Heart left ventricle (tissue), 16 donors: ENCODE results near the gene SLC34A3. TPM values are rescaled to one million over a fixed set of nuclear protein-coding genes. Genes with fewer than 3 reads are reported as not detected.

Experiments used
- ATAC-seq, 4 donors: fragments of 200-7000 bp; cut with Tn5 transposase; one replicate each; pipeline ENCODE4 v1.9.1; 2020 to 2022; ENCODE audit warnings: moderate library complexity in 4 of 4, mild to moderate bottlenecking in 3 of 4, moderate number of reproducible peaks in 1 of 4
- DNase-seq, 5 donors: peaks; one replicate each; pipeline ENCODE4 v3.0.0-alpha.2; 2020
- H3K27ac ChIP-seq, 12 donors: fragments of 200-600 bp; sonication (generic) in 4 of 12; one replicate each; pipeline versions ENCODE4 v1.5.0 to v1.8.0; 2016 to 2022; ENCODE audit warnings: mild to moderate bottlenecking in 2 of 12
- H3K27me3 ChIP-seq, 9 donors: fragments of 200-600 bp; sonication (generic) in 2 of 9; one replicate each; pipeline versions ENCODE4 v1.5.1 to v1.8.0; 2016 to 2022; ENCODE audit warnings: mild to moderate bottlenecking in 3 of 9
- H3K36me3 ChIP-seq, 9 donors: fragments of 200-600 bp; sonication (generic) in 2 of 9; one replicate each; pipeline versions ENCODE4 v1.5.0 to v1.8.0; 2018 to 2022; ENCODE audit warnings: mild to moderate bottlenecking in 2 of 9
- H3K4me1 ChIP-seq, 12 donors: fragments of 200-600 bp; sonication (generic) in 4 of 12; one replicate each; pipeline versions ENCODE4 v1.5.0 to v1.8.0; 2016 to 2022; ENCODE audit warnings: mild to moderate bottlenecking in 3 of 12
- H3K4me3 ChIP-seq, 12 donors: fragments of 200-600 bp; sonication (generic) in 4 of 12; one replicate each; pipeline versions ENCODE4 v1.5.0 to v1.8.0; 2017 to 2022; ENCODE audit warnings: mild to moderate bottlenecking in 9 of 12, moderate library complexity in 4 of 12
- H3K9me3 ChIP-seq, 12 donors: fragments of 200-600 bp; sonication (generic) in 4 of 12; one replicate each; pipeline versions ENCODE4 v1.5.0 to v1.8.0; 2016 to 2022; ENCODE audit warnings: mild to moderate bottlenecking in 1 of 12
- CTCF ChIP-seq, 12 donors: fragments of 200-600 bp; sonication (generic) in 4 of 12; IDR thresholded peaks; one replicate each; pipeline versions ENCODE4 v1.5.0 to v1.8.0; 2018 to 2022; ENCODE audit warnings: antibody characterized with exemption in 12 of 12, mild to moderate bottlenecking in 5 of 12
- POLR2A ChIP-seq, 2 donors: fragments of 450-650 bp; IDR thresholded peaks; one replicate each; pipeline ENCODE4 v1.6.1; 2017; ENCODE audit warnings: antibody characterized with exemption in 2 of 2, mild to moderate bottlenecking in 2 of 2, moderate library complexity in 2 of 2
- WGBS, 4 donors: extraction: QIAGEN DNeasy Blood & Tissue Kit in 2 of 4; methylation state at CpG; one replicate each; pipeline versions ENCODE4 v1.1.5 to v1.1.7; 2013 to 2018; 5-methylcytosine and 5-hydroxymethylcytosine counted together
- intact Hi-C, 10 donors: fragments of 100-400 bp; cut with DNase I; formaldehyde crosslinking; loops; one replicate each; pipeline versions ENCODE4 v1.11.1 to v1.14.2; 2022
- polyA plus RNA-seq, 2 donors: library from polyadenylated mRNA; stranded (reverse); fragments of 200-250 nt; gene quantifications; one replicate each; pipeline ENCODE4 v1.2.3, GENCODE V29; 2013
- total RNA-seq, 9 donors: library from RNA; depleted of rRNA in 2 of 9; stranded (reverse); fragments of >200 nt in 2 of 9; fragmentation: NEBNext Ultra II Directional in 3 of 9; extraction: Animal tissue kit (Norgen Biotek cat#: 25700) in 3 of 9; gene quantifications; one replicate each; pipeline versions ENCODE4 v1.1.0 to v1.2.4, GENCODE V29; 2016 to 2023
- donor health status: ischemic (EF 13 %, LVEDD 7.1; RV severe dilation, severe dysfunction).
- donor health status: healthy with polysubstance abuse.
- donor health status: DM: no; HTN: yes; CAD: no.
- donor health status: DM: no; HTN: no; CAD: no.
- donor health status: ischemic (EF 25% LVEDD 6.9; RV normal size, moderate dysfunction).
- donor health status: ischemic (EF 25% LVEDD 5.7; RV mildly dilated, moderate dysfunction).
- donor health status: healthy.
- donor health status: DM: yes; HTN: yes; CAD: no.
- donor health status: ischemic (EF 35%, LVEDD 5.7; RV mildly dilated, moderate dysfunction).
- donor health status: nonischemic (EF 11% LVEDD 7.7; RV severe dilation, severe dysfunction).
- donor health status: DM: yes; HTN: yes; CAD: no.
- donor health status: PGD.
- donor health status: ischemic (EF 29% LVEDD 5.4; RV normal size, mild dysfunction).
- donor health status: nonischemic (EF 23%, LVEDD 6.1; RV moderate dilation, normal function).

SLC34A3 gene
- total and polyA plus RNA-seq, 11 donors = not detected

- Histone ChIP-seq H3K36me3 (peaks cover 0 to 51% (median 23%) of the 10 kb centered on the region in 9 donors), H3K9me3 (no peaks in the 10 kb centered on the region), H3K27me3 (no peaks in the 10 kb centered on the region), H3K27ac (peak overlapping the region in 4 of 12 donors; percentile 34 to 73 (median 50)), H3K4me1 (peaks cover 9 to 88% (median 58%) of the 10 kb centered on the region in 12 donors), H3K4me3 (no peak overlapping the region)
- TF ChIP-seq POLR2A (IDR thresholded peaks at IDR 0.05) (no peak), CTCF (IDR thresholded peaks at IDR 0.05) (no peak)
- DNase-seq (peak in 1 of 5 donors; percentile 6), ATAC-seq (no peak)
- 91 to 94% (median 93%) methylated on average over 19 to 39 of the region's 39 CpGs for WGBS, 4 donors
- intact Hi-C loops = no loop called here
Observed at GRCh38 chr9:137272241-137273094, 41.8 kb downstream of the SLC34A3 start.

- H3K27ac ChIP-seq = no peak overlapping the region
- no peaks in the 10 kb centered on the region for H3K27me3 ChIP-seq
- no peak overlapping the region for H3K4me3 ChIP-seq
- 82 to 92% (median 89%) methylated on average over 10 to 13 of the region's 13 CpGs for WGBS, 4 donors
- TF ChIP-seq CTCF (IDR thresholded peaks at IDR 0.05) = no peak
- no peak for TF ChIP-seq POLR2A (IDR thresholded peaks at IDR 0.05)
- H3K9me3 ChIP-seq = no peaks in the 10 kb centered on the region
- no peak for ATAC-seq
- intact Hi-C loops = no loop called here
- peaks cover 9 to 88% (median 59%) of the 10 kb centered on the region in 12 donors for H3K4me1 ChIP-seq
- peaks cover 0 to 45% (median 21%) of the 10 kb centered on the region in 9 donors for H3K36me3 ChIP-seq
- no peak for DNase-seq
Observed at GRCh38 chr9:137273095-137273490, 42.4 kb downstream of the SLC34A3 start.

- Histone ChIP-seq H3K27me3 (no peaks in the 10 kb centered on the region), H3K36me3 (peaks cover 0 to 43% (median 21%) of the 10 kb centered on the region in 9 donors), H3K27ac (peak overlapping the region in 1 of 12 donors; percentile 1), H3K4me3 (no peak overlapping the region), H3K4me1 (peaks cover 9 to 87% (median 56%) of the 10 kb centered on the region in 12 donors), H3K9me3 (no peaks in the 10 kb centered on the region)
- DNase-seq (peak in 2 of 5 donors; percentile 15 to 38), ATAC-seq (no peak)
- 61 to 75% (median 70%) methylated on average over 4 to 15 of the region's 15 CpGs for WGBS, 4 donors
- intact Hi-C loops = no loop called here
- no peak for TF ChIP-seq CTCF (IDR thresholded peaks at IDR 0.05)
Observed at GRCh38 chr9:137273611-137274320, 43.1 kb downstream of the SLC34A3 start.

- intact Hi-C loops = no loop called here
- no peaks in the 10 kb centered on the region for H3K27me3 ChIP-seq
- H3K36me3 ChIP-seq = peaks cover 0 to 46% (median 30%) of the 10 kb centered on the region in 9 donors
- peak in 1 of 5 donors; percentile 5 for DNase-seq
- peak overlapping the region in 8 of 12 donors; percentile 94 to 100 (median 98) for H3K27ac ChIP-seq
- 85 to 92% (median 88%) methylated on average over 10 of the region's 10 CpGs for WGBS, 4 donors
- no peak for TF ChIP-seq POLR2A (IDR thresholded peaks at IDR 0.05)
- no peak for TF ChIP-seq CTCF (IDR thresholded peaks at IDR 0.05)
- H3K9me3 ChIP-seq = no peaks in the 10 kb centered on the region
- H3K4me1 ChIP-seq = peaks cover 6 to 87% (median 50%) of the 10 kb centered on the region in 12 donors
- ATAC-seq = no peak
- H3K4me3 ChIP-seq = no peak overlapping the region
Observed at GRCh38 chr9:137275203-137275587, 44.5 kb downstream of the SLC34A3 start.
